GM19328 (cell line): ENCODE data around the gene TMC5.
A peak's percentile ranks its signal among the peaks of the same experiment; 100 is the strongest.

Experiments
- ATAC-seq: cut with Tn5 transposase; IDR thresholded peaks from one replicate; pipeline ENCODE4 v1.9.1; 2021; ENCODE audit warnings: mild to moderate bottlenecking, moderate library complexity; ENCODE audit not compliant: unreplicated experiment

TMC5 gene

DNA sequence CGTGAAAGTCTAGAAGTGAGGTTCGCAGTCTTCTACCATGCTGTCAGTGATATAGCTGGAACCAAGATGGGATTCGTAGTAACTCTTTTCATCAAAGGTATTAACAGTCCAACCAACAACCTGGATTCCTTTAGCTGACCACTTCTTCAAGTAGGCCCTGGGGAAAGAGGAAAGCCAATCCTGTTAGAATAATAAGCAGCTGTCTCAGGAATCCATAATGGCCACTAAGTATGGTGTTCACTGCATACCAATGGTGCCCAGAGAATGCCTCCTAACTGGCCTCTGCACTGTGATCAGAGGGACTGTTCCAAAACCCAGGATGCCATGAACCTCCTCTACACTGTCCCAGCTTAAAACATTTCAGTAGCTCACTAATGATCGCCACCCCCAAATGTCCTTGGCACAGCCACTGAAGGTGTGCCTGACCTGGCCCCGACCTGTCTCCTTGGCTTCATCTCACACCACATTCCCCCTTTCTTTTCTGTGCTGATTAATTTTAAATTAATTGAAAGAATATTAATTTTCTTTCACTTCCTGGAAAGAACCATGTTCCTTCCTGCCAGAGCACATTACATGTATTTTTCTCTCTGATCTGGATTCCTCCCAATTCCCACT, 85.9 kb downstream of the TMC5 start:
- ATAC-seq = no peak

DNA sequence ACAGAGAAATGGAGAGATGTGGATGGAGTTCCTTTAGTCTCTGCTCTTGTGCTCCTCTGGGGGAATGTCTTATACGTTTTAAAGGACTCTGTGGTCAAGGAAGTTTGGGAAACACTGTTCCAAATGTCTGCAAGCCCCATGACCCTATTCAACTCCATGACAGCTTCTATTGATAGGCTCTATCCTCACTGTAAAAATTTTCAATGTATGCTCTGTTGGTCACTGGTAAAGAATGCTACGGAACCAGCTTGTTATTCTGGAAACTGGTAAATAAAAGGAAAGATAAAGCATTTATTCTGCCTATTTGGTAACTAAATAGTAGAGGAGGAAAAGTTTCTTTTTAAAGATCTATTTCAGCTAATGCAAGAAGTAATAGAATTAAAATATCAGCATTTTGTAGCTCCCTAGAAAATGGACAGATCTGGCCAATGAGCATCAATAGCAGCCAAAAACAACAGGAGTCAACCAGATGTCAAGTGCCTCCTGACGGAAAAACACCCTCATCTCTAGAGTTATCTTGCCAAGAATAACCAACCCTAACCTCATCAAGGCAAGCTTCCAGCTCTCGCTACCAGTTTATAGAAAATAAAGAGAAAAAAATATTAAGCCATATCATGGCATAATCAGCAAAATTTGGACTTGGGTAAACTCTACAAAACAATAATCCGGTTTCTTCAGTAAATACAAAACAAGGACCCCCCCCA, 88.1 kb downstream of the TMC5 start:
- ATAC-seq = no peak

- no peak for ATAC-seq
Observed at GRCh38 chr16:19506965-19507364, 89.3 kb downstream of the TMC5 start.

DNA sequence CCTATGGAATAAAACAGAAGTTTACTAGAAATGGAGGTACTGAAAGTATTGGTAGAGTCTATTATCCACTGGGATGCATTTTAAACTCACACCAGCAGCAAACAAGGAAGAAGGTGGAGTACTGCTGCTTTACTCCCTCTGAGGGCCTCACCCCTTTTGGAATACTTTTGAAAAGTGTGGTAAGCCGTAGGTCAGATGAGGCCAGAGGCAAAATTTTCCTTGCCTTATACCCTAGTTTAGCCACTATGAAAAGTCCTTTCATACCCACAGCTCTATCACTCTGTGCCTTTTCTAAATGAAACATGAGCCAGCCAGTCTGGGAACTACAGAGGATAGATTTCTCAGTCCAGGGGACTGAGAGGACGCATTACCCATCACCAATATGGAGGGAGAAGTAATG, 90.2 kb downstream of the TMC5 start:
- no peak for ATAC-seq

DNA sequence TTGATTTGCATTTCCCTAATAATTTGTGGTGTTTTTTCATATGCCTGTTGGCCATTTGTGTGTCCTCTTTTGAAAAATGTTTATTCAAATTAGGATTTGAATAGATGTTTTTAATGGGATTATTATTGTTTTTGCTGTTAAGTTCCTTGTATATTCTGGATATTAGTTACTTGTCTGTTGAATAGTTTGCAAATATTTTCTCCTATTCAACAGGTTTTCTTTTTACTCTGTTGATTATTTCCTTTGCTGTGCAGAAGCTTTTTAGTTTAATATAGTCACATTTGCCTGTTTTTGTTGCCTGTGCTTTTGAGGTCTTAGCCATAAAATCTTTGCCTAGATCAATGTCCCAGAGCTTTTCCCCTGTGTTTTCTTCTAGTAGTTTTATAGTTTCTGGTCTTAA, 94.6 kb downstream of the TMC5 start:
- ATAC-seq = no peak

GRCh38 chr16:19513377-19514053, 95.8 kb downstream of the TMC5 start:
- ATAC-seq = no peak

- ATAC-seq = no peak
Observed at GRCh38 chr16:19515757-19516156, 98.1 kb downstream of the TMC5 start.

DNA sequence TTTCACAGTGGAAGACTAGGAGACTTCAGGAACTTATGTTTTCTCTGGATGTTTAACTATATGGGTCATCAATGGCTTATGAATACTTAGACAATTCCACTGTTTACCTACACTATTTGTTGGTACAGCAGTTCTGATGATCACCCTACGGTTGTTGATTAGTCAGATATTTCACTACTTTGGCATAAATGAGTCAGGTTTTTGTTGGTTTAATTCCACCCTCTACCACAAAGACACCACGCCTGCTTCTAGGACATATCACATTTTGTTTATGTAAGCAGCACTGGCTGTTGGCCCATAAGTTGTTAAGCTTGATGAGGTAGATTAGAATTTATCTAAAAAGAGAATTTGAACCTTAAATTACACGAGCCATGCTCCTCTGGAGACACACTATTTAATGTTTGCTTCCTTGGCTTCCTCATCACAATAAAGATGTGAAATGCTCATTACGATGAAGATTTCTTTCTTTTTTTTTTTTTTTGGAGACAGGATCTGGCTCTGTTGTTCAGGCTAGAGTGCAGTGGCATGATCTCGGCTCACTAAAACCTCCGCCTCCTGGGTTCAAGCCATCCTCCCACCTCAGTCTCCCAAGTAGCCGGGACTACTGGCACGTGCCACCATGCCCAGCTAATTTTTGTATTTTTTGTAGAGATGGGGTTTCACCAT, 99.9 kb downstream of the TMC5 start:
- ATAC-seq = no peak

- ATAC-seq = no peak
Observed at GRCh38 chr16:19518388-19518787, 100.7 kb downstream of the TMC5 start.

- ATAC-seq = no peak
Observed at GRCh38 chr16:19520861-19521331, 103.2 kb downstream of the TMC5 start.

GRCh38 chr16:19521471-19522396, 104.1 kb downstream of the TMC5 start, which contains the start of gene GDE1:
GDE1 (minus strand) TSS chr16:19522098; CDS start chr16:19521964, 134 bp downstream.
- ATAC-seq = peak; percentile 71

DNA sequence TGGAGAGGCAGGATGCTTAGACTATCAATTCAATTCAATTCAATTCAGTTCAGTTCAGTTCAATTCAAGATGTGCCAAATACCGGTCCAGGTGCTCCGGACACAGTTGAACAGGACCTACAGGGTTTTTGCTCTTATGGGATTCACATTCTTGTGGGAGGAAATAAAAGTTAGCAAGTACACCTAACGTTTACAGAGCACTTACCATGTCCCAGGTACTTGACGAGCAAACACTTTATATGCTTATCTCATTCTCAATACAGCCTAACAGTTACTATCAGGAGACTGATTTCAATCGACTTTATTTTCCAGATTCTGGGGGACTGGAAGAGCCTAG, 104.7 kb downstream of the TMC5 start:
- no peak for ATAC-seq

DNA sequence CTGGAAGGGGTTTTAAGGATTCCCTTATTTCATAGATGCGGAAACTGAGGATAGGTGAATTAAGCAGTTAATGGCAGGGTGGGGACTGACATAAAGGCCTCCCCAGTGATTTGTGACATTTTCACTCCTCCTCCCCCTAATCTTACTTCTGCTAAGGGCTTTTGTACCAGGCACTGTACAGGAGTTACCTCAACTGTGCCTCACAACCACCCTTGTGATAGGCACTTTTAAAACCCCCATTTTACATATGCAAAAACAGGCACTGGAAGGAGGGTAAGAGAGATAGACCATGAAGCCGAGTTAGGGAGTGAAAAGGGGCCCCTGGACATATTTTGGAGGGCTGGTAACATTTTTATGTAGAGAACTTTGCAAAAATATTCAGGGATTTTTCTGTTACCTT, 105.1 kb downstream of the TMC5 start:
- ATAC-seq = no peak

GRCh38 chr16:19523184-19523558, 105.5 kb downstream of the TMC5 start:
- no peak for ATAC-seq

DNA sequence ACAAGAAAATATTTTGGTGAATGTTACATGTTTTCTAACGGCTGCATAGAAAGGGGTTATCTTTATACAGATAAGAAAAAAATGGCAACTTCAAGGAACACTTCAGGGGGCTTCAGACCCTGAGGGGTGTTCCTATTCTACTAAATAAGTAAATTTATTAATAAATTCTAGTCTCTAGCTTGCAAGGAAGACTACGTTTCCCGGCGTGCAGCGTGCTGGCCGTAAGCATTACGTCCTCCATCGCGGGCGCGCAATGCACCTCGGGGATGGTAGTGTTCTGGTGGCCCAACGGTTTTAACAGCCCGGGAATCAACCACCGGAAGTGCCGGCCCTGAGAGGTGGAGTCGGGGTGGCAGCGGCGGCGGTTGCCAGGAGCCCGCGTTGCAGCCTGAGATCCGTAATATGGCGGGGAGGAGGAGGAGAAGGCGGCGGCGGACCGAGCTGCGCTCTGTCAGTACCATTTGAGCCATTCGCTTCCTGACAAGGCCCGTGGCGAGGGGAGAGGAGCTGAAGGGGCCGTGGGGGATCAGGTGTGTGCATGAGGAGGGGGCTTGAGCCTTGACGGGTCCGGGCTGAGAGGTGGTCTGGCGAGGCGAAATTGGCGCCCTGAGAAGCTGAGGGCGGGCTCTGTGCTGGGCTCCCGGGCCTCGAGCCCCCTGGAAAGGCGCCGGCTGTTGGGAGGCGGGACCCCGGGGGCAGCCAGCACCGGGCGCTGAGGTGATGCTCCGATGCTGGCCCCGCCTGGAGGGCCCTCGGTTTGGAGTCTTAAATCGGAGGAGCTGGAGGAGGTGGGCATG, 106.1 kb downstream of the TMC5 start, which contains the start of gene CCP110:
CCP110 (plus strand) TSS at position 384 of the 797 bp plus-strand sequence. CDS start 3,940 bp downstream, outside the sequence.
- peak; percentile 66 for ATAC-seq

- no peak for ATAC-seq
Observed at GRCh38 chr16:19524356-19524615, 106.6 kb downstream of the TMC5 start.

- no peak for ATAC-seq
Observed at GRCh38 chr16:19524616-19525384, 107.1 kb downstream of the TMC5 start.

DNA sequence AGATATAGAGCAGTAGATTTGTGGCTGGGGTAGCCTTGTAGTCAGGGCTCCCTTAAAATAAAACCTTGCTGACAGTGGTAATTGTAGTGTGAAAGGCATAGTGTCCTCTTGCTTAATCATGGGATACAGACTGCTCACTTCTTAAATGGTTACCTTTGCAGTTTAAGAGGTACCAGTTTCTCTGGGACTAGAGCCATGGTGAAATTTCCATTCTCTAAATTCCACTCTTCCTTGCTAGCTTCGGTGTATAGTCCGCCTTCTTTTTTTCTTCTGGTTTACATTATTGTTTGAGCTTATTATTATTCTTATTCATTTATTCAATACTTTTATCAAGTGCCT, 107.7 kb downstream of the TMC5 start:
- no peak for ATAC-seq

DNA sequence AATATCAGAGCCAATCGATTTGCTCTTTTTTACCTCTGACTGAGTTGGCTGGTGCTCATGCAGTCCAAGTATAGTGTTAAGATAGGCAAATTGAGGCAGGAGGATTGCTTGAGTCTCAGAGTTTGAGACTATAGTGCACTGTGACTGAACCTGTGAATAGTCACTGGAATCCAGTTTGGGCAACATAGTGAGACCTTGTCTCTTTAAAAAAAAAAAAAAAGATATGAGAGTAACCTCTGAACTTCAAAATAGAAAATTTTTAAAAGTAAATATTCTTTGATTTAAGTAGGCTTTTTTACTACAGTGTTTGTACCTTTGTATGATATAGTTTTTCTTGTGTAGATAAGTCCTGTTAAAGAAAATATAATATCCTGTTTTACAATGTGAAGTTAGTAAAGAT, 109.5 kb downstream of the TMC5 start:
- no peak for ATAC-seq
